HepG2 (cell line): ENCODE measurements around the gene IL18RAP. TPM values are rescaled to one million over a fixed set of nuclear protein-coding genes. Genes with fewer than 3 reads are reported as not detected.

Experiments used
- ATAC-seq: fragments of 200-7000 bp; cut with Tn5 transposase; 3 replicates; pipeline ENCODE4 v1.9.1; 2020; ENCODE audit warnings: mild to moderate bottlenecking, moderate library complexity
- BruUV-seq: library from RNA; stranded (reverse); fragments of 400-500 nt; replicated peaks from 2 replicates; lab custom pipeline; 2021; lab: Mats Ljungman, UMichigan
- CTCF ChIA-PET: fragments of 300-600 bp; formaldehyde crosslinking; extraction: SDS; loops from one replicate; lab custom pipeline; 2021; ENCODE audit warnings: low total read pairs, inconsistent platforms, low intra/inter-chr PET ratio; lab: Yijun Ruan, JAX
- POLR2A ChIA-PET: fragments of 350-600 bp; sonication (Branson Sonifier 250); formaldehyde crosslinking; loops from one replicate; lab custom pipeline; 2020; ENCODE audit warnings: antibody characterized with exemption, inconsistent platforms; lab: Yijun Ruan, JAX
- DNase-seq: peaks from one replicate; pipeline ENCODE4 v3.0.0-alpha.2; 2015; ENCODE audit warnings: low spot score
- FAIRE-seq: peaks from 3 replicates; lab custom pipeline; 2011; peaks lifted over from hg19 to GRCh38; lab: Jason Lieb, UNC
- H2AFZ ChIP-seq: one replicate; pipeline ENCODE4 v1.6.1; 2011; ENCODE audit warnings: low read length, inconsistent platforms
- H3K27ac ChIP-seq: fragments of 300-600 bp; 3 replicates; pipeline ENCODE4 v1.8.0; 2011; ENCODE audit warnings: mixed run types, mild to moderate bottlenecking, mixed read lengths, low read length, inconsistent platforms; ENCODE audit not compliant: insufficient read depth; ENCODE audit errors: extremely low read length
- H3K27me3 ChIP-seq, 2 experiments: fragments of 200-600 bp in 1 of 2; 2 replicates in 1 of 2; 3 replicates in 1 of 2; pipeline versions ENCODE4 v1.6.0 to v1.8.0; 2011; ENCODE audit warnings: low read length in 2 of 2, mild to moderate bottlenecking in 2 of 2, moderate library complexity in 2 of 2, inconsistent platforms in 1 of 2; ENCODE audit not compliant: insufficient read depth in 2 of 2, control insufficient read depth in 1 of 2
- H3K36me3 ChIP-seq, 2 experiments: fragments of 200-600 bp in 1 of 2; replicated peaks in 1 of 2; 2 replicates in 1 of 2; 3 replicates in 1 of 2; pipeline versions ENCODE4 v1.5.1 to v1.8.0; 2011; ENCODE audit warnings: low read length in 2 of 2, inconsistent platforms in 1 of 2; ENCODE audit not compliant: insufficient read depth in 2 of 2, control insufficient read depth in 1 of 2
- H3K4me1 ChIP-seq: 2 replicates; pipeline ENCODE4 v1.5.1; 2012; ENCODE audit warnings: low read length, inconsistent platforms; ENCODE audit not compliant: insufficient read depth
- H3K4me2 ChIP-seq: 2 replicates; pipeline ENCODE4 v1.6.0; 2011; ENCODE audit warnings: low read depth, low read length, inconsistent platforms
- H3K4me3 ChIP-seq, 3 experiments: fragments of 200-600 bp in 1 of 3; sonication (generic), shearing (Covaris generic) in 1 of 3; replicated peaks in 1 of 3; 2 replicates each; pipeline ENCODE4 v1.5.1; 2011 to 2016; ENCODE audit warnings: low read length in 3 of 3, inconsistent platforms in 2 of 3, low read depth in 2 of 3, mild to moderate bottlenecking in 2 of 3, control low read depth in 1 of 3, mixed read lengths in 1 of 3; ENCODE audit not compliant: insufficient read depth in 1 of 3
- H3K79me2 ChIP-seq: one replicate; pipeline ENCODE4 v1.6.1; 2011; ENCODE audit warnings: low read length, inconsistent platforms; ENCODE audit not compliant: insufficient read depth
- H3K9ac ChIP-seq: 2 replicates; pipeline ENCODE4 v1.6.0; 2011; ENCODE audit warnings: mild to moderate bottlenecking, low read depth, low read length, inconsistent platforms; ENCODE audit not compliant: insufficient read depth
- H3K9me3 ChIP-seq: 2 replicates; pipeline ENCODE4 v1.5.1; 2012; ENCODE audit warnings: mild to moderate bottlenecking, low read length
- H4K20me1 ChIP-seq: 2 replicates; pipeline ENCODE4 v1.6.0; 2011; ENCODE audit warnings: inconsistent platforms, mild to moderate bottlenecking, low read length, moderate library complexity; ENCODE audit not compliant: insufficient read depth
- FOSL2 ChIP-seq: sonication (generic); formaldehyde crosslinking; IDR thresholded peaks from 2 replicates; pipeline ENCODE4 v1.4.0; 2020; ENCODE audit warnings: missing genetic modification reagents
- HOXA5 ChIP-seq: sonication (generic); formaldehyde crosslinking; IDR thresholded peaks from 2 replicates; pipeline ENCODE4 v1.4.0; 2020; ENCODE audit warnings: missing genetic modification reagents
- KLF9 ChIP-seq: IDR thresholded peaks from 2 replicates; pipeline ENCODE4 v1.6.1; 2016; ENCODE audit warnings: low read depth
- KMT2B ChIP-seq: IDR thresholded peaks from 2 replicates; pipeline ENCODE4 v1.6.1; 2016; ENCODE audit warnings: missing genetic modification reagents, missing compliant biosample characterization
- MEIS2 ChIP-seq: sonication (generic); formaldehyde crosslinking; IDR thresholded peaks from 2 replicates; pipeline ENCODE4 v1.9.0; 2021; ENCODE audit warnings: mild to moderate bottlenecking, missing genetic modification reagents
- NFATC3 ChIP-seq: sonication (generic); formaldehyde crosslinking; IDR thresholded peaks from 2 replicates; pipeline ENCODE4 v1.5.1; 2020; ENCODE audit warnings: mild to moderate bottlenecking, missing genetic modification reagents
- NFKBIZ ChIP-seq: IDR thresholded peaks from 2 replicates; pipeline ENCODE4 v1.6.1; 2018; ENCODE audit warnings: missing genetic modification reagents, missing compliant biosample characterization
- NPAS2 ChIP-seq: sonication (generic); formaldehyde crosslinking; IDR thresholded peaks from 2 replicates; pipeline ENCODE4 v1.8.0; 2022; ENCODE audit warnings: mild to moderate bottlenecking, missing genetic modification reagents, borderline replicate concordance
- NR2F2 ChIP-seq: IDR thresholded peaks from 2 replicates; pipeline ENCODE4 v1.6.1; 2012; ENCODE audit warnings: low read depth, inconsistent platforms, borderline replicate concordance
- RNF2 ChIP-seq: fragments of 450-650 bp; conservative IDR thresholded peaks from 2 replicates; pipeline ENCODE4 v1.6.1; 2016; ENCODE audit warnings: low read depth
- TP53 ChIP-seq: sonication (generic); formaldehyde crosslinking; conservative IDR thresholded peaks from 2 replicates; pipeline ENCODE4 v1.4.0; 2020; ENCODE audit warnings: missing genetic modification reagents
- ZBTB7A ChIP-seq: sonication (generic); formaldehyde crosslinking; IDR thresholded peaks from 2 replicates; pipeline ENCODE4 v1.8.0; 2022; ENCODE audit warnings: mild to moderate bottlenecking, missing genetic modification reagents
- ZNF12 ChIP-seq: sonication (generic); formaldehyde crosslinking; IDR thresholded peaks from 2 replicates; pipeline ENCODE4 v1.5.0; 2020; ENCODE audit warnings: missing genetic modification reagents
- ZNF205 ChIP-seq: IDR thresholded peaks from 2 replicates; pipeline ENCODE4 v1.6.1; 2018; ENCODE audit warnings: missing biosample characterization, missing genetic modification reagents
- ZNF225 ChIP-seq: sonication (generic); formaldehyde crosslinking; IDR thresholded peaks from 2 replicates; pipeline ENCODE4 v1.4.0; 2020; ENCODE audit warnings: mild to moderate bottlenecking, missing genetic modification reagents
- WGBS: methylation state at CpG from one replicate; pipeline ENCODE4 v1.1.6; 2017; ENCODE audit warnings: low lambda C conversion rate; 5-methylcytosine and 5-hydroxymethylcytosine counted together
- in situ Hi-C: cut with HindIII; loops from 2 replicates; pipeline ENCODE4 v1.10.0; 2017; ENCODE audit warnings: low pct_unique_long_range_greater_than_20kb; ENCODE audit not compliant: extremely low pct_ligation_motif_present
- intact Hi-C: fragments of 100-400 bp; cut with micrococcal nuclease; formaldehyde crosslinking; loops from one replicate; pipeline ENCODE4 v1.10.0; 2022; ENCODE audit not compliant: unreplicated experiment
- polyA plus RNA-seq, 8 experiments: library from polyadenylated mRNA; depleted of rRNA in 3 of 8; stranded (reverse) in 7 of 8; unstranded in 1 of 8; fragments of >200 nt; fragmentation: Illumina TruSeq in 4 of 8; extraction: Trizol in 4 of 8; gene quantifications; 2 replicates each; pipeline versions ENCODE4 v1.2.1 to v1.2.3, GENCODE V29; 2011 to 2016; ENCODE audit warnings: low read depth in 4 of 8, missing spikeins in 1 of 8, mixed read lengths in 1 of 8; ENCODE audit not compliant: insufficient read depth in 1 of 8
- total RNA-seq, 5 experiments: library from RNA; depleted of rRNA; stranded (reverse); fragments of >200 nt; fragmentation: Illumina TruSeq; extraction: Trizol; gene quantifications; 2 replicates each; pipeline ENCODE4 v1.2.3, GENCODE V29; 2016; ENCODE audit warnings: low read depth in 1 of 5
- TF ChIP-seq, protein P1 (sequence below): sonication (generic); formaldehyde crosslinking; IDR thresholded peaks from 2 replicates; pipeline ENCODE4 v1.4.0; 2020; ENCODE audit warnings: mild to moderate bottlenecking, missing genetic modification reagents
- TF ChIP-seq, protein P2 (sequence below): sonication (generic); formaldehyde crosslinking; IDR thresholded peaks from 2 replicates; pipeline ENCODE4 v1.8.0; 2023; ENCODE audit warnings: mild to moderate bottlenecking, missing genetic modification reagents

Gene IL18RAP
- total and polyA plus RNA-seq, 2 of the 13 experiments (the other 11 are each of a cell fraction or from before 2014, with no cell fraction given) = 0.05 TPM; not detected in 1

DNA sequence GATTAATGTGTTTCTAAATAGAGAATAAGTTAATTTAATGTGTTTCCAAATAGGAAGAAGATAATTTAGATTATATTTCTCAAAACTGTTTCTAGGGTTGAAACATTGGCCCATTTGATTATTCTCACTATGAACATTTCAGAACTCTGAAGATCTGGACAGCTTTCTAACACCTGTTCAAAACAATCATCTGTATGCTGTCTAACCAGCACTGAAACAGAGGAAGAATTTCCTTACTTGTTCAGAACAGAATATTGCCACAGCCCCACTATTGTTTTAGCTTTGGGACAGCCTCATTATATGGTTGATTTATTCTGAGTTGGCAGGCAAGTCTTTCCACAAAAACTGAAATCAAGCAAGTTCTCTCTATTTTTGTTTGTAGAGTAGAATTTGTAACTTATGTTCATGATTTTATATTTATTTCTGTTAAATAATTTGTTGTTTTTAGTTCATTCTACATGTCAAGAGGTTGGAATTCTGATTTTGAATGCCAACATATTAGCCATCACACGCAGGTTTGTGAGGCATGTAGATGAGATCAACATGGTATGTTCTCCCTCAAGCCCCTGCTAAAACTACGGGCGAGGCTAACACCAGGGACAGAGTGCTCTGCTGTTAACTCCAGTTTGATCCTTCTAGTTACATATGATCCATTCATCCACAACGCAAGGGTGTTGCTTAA, 11.2 kb downstream of the IL18RAP start:
- H3K79me2 ChIP-seq = no peaks in the 10 kb centered on the region
- no peak for ATAC-seq
- FAIRE-seq = no peak
- no peaks in the 10 kb centered on the region for H4K20me1 ChIP-seq
- no TSS peak for BruUV-seq
- no peak for TF ChIP-seq ZNF225
- TF ChIP-seq TP53 (CRISPR knock-in tag) = no peak
- TF ChIP-seq ZNF12 (CRISPR knock-in tag) = no peak
- TF ChIP-seq, protein P1, sequence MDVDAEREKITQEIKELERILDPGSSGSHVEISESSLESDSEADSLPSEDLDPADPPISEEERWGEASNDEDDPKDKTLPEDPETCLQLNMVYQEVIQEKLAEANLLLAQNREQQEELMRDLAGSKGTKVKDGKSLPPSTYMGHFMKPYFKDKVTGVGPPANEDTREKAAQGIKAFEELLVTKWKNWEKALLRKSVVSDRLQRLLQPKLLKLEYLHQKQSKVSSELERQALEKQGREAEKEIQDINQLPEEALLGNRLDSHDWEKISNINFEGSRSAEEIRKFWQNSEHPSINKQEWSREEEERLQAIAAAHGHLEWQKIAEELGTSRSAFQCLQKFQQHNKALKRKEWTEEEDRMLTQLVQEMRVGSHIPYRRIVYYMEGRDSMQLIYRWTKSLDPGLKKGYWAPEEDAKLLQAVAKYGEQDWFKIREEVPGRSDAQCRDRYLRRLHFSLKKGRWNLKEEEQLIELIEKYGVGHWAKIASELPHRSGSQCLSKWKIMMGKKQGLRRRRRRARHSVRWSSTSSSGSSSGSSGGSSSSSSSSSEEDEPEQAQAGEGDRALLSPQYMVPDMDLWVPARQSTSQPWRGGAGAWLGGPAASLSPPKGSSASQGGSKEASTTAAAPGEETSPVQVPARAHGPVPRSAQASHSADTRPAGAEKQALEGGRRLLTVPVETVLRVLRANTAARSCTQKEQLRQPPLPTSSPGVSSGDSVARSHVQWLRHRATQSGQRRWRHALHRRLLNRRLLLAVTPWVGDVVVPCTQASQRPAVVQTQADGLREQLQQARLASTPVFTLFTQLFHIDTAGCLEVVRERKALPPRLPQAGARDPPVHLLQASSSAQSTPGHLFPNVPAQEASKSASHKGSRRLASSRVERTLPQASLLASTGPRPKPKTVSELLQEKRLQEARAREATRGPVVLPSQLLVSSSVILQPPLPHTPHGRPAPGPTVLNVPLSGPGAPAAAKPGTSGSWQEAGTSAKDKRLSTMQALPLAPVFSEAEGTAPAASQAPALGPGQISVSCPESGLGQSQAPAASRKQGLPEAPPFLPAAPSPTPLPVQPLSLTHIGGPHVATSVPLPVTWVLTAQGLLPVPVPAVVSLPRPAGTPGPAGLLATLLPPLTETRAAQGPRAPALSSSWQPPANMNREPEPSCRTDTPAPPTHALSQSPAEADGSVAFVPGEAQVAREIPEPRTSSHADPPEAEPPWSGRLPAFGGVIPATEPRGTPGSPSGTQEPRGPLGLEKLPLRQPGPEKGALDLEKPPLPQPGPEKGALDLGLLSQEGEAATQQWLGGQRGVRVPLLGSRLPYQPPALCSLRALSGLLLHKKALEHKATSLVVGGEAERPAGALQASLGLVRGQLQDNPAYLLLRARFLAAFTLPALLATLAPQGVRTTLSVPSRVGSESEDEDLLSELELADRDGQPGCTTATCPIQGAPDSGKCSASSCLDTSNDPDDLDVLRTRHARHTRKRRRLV (CRISPR knock-in tag) = no peak
- no peak for TF ChIP-seq NR2F2
- TF ChIP-seq NFKBIZ (CRISPR knock-in tag) = no peak
- TF ChIP-seq NPAS2 (CRISPR knock-in tag) = no peak
- no peak for TF ChIP-seq RNF2
- TF ChIP-seq NFATC3 = no peak
- TF ChIP-seq KLF9 (CRISPR knock-in tag) = no peak
- TF ChIP-seq KMT2B (CRISPR knock-in tag) = no peak
- no peak for TF ChIP-seq HOXA5 (CRISPR knock-in tag)
- TF ChIP-seq MEIS2 (CRISPR knock-in tag) = no peak
- no peak for TF ChIP-seq ZNF205
- no peak for TF ChIP-seq ZBTB7A (CRISPR knock-in tag)
- TF ChIP-seq, protein P2, sequence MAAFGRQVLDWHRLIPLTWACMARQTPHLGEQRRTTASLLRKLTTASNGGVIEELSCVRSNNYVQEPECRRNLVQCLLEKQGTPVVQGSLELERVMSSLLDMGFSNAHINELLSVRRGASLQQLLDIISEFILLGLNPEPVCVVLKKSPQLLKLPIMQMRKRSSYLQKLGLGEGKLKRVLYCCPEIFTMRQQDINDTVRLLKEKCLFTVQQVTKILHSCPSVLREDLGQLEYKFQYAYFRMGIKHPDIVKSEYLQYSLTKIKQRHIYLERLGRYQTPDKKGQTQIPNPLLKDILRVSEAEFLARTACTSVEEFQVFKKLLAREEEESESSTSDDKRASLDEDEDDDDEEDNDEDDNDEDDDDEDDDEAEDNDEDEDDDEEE (CRISPR knock-in tag) = no peak
- no peak for TF ChIP-seq FOSL2 (CRISPR knock-in tag)
- TF ChIP-seq, all 625 proteins: peak for 0
- Histone ChIP-seq H3K27me3 (no peaks in the 10 kb centered on the region; a peak in 2 of 5 replicates), H3K9ac (no peak overlapping the region), H3K36me3 (no peaks in the 10 kb centered on the region), H2AFZ (no peak overlapping the region), H3K9me3 (no peaks in the 10 kb centered on the region), H3K4me2 (no peak overlapping the region), H3K4me3 (no peak overlapping the region), H3K27ac (no peak overlapping the region), H3K4me1 (no peaks in the 10 kb centered on the region)
- in situ Hi-C loops (no loop called here), intact Hi-C loops (no loop called here)
- POLR2A ChIA-PET = no interaction called here
- CTCF ChIA-PET = no interaction called here
- no peak for DNase-seq
- 22% methylated on average over 4 of the region's 4 CpGs for WGBS
